GM23338 (cell line): ENCODE data around the gene EEF1AKMT4.

Experiments
- CREB1 ChIP-seq: fragments of 250-450 bp; sonication (Bioruptor Pico); IDR thresholded peaks from 2 replicates; pipeline ENCODE4 v1.5.0; 2020; ENCODE audit warnings: low read depth, mild to moderate bottlenecking, moderate library complexity
- CTCF ChIP-seq, 2 experiments: fragments of 200-600 bp in 1 of 2; sonication (generic) in 1 of 2; conservative IDR thresholded peaks; 2 replicates each; pipeline versions ENCODE4 v1.5.1 to v1.6.1; 2016 to 2017; ENCODE audit warnings: antibody characterized with exemption in 2 of 2, low read depth in 2 of 2, mild to moderate bottlenecking in 2 of 2, moderate library complexity in 1 of 2
- EZH2 ChIP-seq: fragments of 200-600 bp; sonication (generic); IDR thresholded peaks from one replicate; pipeline ENCODE4 v1.8.0; 2017; ENCODE audit warnings: antibody characterized with exemption, mild to moderate bottlenecking, low read depth; ENCODE audit not compliant: unreplicated experiment
- EZH2phosphoT487 ChIP-seq: fragments of 200-600 bp; sonication (generic); IDR thresholded peaks from one replicate; pipeline ENCODE4 v1.8.1; 2018; ENCODE audit warnings: antibody characterized with exemption; ENCODE audit not compliant: unreplicated experiment
- JUNB ChIP-seq: IDR thresholded peaks from one replicate; pipeline ENCODE4 v1.6.1; 2016; ENCODE audit warnings: antibody characterized with exemption; ENCODE audit not compliant: unreplicated experiment
- NANOG ChIP-seq: IDR thresholded peaks from 2 replicates; pipeline ENCODE4 v1.6.1; 2016; ENCODE audit warnings: antibody characterized with exemption, borderline replicate concordance
- POLR2AphosphoS5 ChIP-seq: IDR thresholded peaks from 2 replicates; pipeline ENCODE4 v1.6.1; 2016; ENCODE audit warnings: antibody characterized with exemption, low read depth
- REST ChIP-seq: IDR thresholded peaks from one replicate; pipeline ENCODE4 v1.6.1; 2018; ENCODE audit warnings: antibody characterized with exemption; ENCODE audit not compliant: unreplicated experiment
- STAT1 ChIP-seq: IDR thresholded peaks from one replicate; pipeline ENCODE4 v1.6.1; 2016; ENCODE audit warnings: antibody characterized with exemption; ENCODE audit not compliant: unreplicated experiment
- ZNF114 ChIP-seq: fragments of 250-450 bp; sonication (Bioruptor Pico); IDR thresholded peaks from 2 replicates; pipeline ENCODE4 v1.5.0; 2020; ENCODE audit warnings: mild to moderate bottlenecking, moderate library complexity
- ZNF331 ChIP-seq: fragments of 250-450 bp; sonication (Bioruptor Pico); IDR thresholded peaks from 2 replicates; pipeline ENCODE4 v1.5.0; 2020; ENCODE audit warnings: low read depth, mild to moderate bottlenecking, moderate library complexity
- TF ChIP-seq, protein P1 (sequence below): fragments of 250-450 bp; sonication (Bioruptor Pico); IDR thresholded peaks from 2 replicates; pipeline ENCODE4 v1.5.0; 2020; ENCODE audit warnings: mild to moderate bottlenecking, moderate library complexity
- TF ChIP-seq, protein P2 (sequence below): IDR thresholded peaks from 2 replicates; pipeline ENCODE4 v1.6.1; 2016; ENCODE audit warnings: antibody characterized with exemption

- TF ChIP-seq EZH2 = no peak
- TF ChIP-seq, protein P1, sequence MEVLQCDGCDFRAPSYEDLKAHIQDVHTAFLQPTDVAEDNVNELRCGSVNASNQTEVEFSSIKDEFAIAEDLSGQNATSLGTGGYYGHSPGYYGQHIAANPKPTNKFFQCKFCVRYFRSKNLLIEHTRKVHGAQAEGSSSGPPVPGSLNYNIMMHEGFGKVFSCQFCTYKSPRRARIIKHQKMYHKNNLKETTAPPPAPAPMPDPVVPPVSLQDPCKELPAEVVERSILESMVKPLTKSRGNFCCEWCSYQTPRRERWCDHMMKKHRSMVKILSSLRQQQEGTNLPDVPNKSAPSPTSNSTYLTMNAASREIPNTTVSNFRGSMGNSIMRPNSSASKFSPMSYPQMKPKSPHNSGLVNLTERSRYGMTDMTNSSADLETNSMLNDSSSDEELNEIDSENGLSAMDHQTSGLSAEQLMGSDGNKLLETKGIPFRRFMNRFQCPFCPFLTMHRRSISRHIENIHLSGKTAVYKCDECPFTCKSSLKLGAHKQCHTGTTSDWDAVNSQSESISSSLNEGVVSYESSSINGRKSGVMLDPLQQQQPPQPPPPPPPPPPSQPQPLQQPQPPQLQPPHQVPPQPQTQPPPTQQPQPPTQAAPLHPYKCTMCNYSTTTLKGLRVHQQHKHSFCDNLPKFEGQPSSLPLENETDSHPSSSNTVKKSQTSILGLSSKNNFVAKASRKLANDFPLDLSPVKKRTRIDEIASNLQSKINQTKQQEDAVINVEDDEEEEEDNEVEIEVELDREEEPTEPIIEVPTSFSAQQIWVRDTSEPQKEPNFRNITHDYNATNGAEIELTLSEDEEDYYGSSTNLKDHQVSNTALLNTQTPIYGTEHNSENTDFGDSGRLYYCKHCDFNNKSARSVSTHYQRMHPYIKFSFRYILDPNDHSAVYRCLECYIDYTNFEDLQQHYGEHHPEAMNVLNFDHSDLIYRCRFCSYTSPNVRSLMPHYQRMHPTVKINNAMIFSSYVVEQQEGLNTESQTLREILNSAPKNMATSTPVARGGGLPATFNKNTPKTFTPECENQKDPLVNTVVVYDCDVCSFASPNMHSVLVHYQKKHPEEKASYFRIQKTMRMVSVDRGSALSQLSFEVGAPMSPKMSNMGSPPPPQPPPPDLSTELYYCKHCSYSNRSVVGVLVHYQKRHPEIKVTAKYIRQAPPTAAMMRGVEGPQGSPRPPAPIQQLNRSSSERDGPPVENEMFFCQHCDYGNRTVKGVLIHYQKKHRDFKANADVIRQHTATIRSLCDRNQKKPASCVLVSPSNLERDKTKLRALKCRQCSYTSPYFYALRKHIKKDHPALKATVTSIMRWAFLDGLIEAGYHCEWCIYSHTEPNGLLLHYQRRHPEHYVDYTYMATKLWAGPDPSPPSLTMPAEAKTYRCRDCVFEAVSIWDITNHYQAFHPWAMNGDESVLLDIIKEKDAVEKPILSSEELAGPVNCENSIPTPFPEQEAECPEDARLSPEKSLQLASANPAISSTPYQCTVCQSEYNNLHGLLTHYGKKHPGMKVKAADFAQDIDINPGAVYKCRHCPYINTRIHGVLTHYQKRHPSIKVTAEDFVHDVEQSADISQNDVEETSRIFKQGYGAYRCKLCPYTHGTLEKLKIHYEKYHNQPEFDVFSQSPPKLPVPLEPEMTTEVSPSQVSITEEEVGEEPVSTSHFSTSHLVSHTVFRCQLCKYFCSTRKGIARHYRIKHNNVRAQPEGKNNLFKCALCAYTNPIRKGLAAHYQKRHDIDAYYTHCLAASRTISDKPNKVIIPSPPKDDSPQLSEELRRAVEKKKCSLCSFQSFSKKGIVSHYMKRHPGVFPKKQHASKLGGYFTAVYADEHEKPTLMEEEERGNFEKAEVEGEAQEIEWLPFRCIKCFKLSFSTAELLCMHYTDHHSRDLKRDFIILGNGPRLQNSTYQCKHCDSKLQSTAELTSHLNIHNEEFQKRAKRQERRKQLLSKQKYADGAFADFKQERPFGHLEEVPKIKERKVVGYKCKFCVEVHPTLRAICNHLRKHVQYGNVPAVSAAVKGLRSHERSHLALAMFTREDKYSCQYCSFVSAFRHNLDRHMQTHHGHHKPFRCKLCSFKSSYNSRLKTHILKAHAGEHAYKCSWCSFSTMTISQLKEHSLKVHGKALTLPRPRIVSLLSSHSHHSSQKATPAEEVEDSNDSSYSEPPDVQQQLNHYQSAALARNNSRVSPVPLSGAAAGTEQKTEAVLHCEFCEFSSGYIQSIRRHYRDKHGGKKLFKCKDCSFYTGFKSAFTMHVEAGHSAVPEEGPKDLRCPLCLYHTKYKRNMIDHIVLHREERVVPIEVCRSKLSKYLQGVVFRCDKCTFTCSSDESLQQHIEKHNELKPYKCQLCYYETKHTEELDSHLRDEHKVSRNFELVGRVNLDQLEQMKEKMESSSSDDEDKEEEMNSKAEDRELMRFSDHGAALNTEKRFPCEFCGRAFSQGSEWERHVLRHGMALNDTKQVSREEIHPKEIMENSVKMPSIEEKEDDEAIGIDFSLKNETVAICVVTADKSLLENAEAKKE (CRISPR knock-in tag) = no peak
- no peak for TF ChIP-seq CTCF (conservative IDR thresholded peaks at IDR 0.05; ENCODE audit: low read depth in 2 of 2)
- no peak for TF ChIP-seq EZH2phosphoT487
- TF ChIP-seq REST = no peak
- TF ChIP-seq POLR2AphosphoS5 = no peak
- no peak for TF ChIP-seq ZNF114
- TF ChIP-seq NANOG = no peak
- no peak for TF ChIP-seq JUNB
- TF ChIP-seq CREB1 (CRISPR knock-in tag) = no peak
- TF ChIP-seq, protein P2, sequence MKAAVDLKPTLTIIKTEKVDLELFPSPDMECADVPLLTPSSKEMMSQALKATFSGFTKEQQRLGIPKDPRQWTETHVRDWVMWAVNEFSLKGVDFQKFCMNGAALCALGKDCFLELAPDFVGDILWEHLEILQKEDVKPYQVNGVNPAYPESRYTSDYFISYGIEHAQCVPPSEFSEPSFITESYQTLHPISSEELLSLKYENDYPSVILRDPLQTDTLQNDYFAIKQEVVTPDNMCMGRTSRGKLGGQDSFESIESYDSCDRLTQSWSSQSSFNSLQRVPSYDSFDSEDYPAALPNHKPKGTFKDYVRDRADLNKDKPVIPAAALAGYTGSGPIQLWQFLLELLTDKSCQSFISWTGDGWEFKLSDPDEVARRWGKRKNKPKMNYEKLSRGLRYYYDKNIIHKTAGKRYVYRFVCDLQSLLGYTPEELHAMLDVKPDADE = no peak
- TF ChIP-seq ZNF331 (CRISPR knock-in tag) = no peak
- no peak for TF ChIP-seq STAT1
These were observed 47.1 kb downstream of the EEF1AKMT4 start for GRCh38 chr3:184296616-184297015.
